M059J (cell line): ENCODE data around the gene CHL1. TPM values are rescaled to one million over a fixed set of nuclear protein-coding genes. Genes with fewer than 3 reads are reported as not detected.

Experiments
- DNase-seq: peaks from one replicate; pipeline ENCODE4 v3.0.0-alpha.2; 2012; ENCODE audit warnings: low read depth
- total RNA-seq: library from RNA; depleted of rRNA; stranded (reverse); fragments of >200 nt; shearing (Covaris generic); gene quantifications from 2 replicates; pipeline ENCODE4 v1.2.3, GENCODE V29; 2014

The CHL1 gene
- total RNA-seq, 1 experiment from 2014 or later, result not detected

- DNase-seq, result no peak
Observed at GRCh38 chr3:411226-411625, 214.7 kb downstream of the CHL1 start.

DNA sequence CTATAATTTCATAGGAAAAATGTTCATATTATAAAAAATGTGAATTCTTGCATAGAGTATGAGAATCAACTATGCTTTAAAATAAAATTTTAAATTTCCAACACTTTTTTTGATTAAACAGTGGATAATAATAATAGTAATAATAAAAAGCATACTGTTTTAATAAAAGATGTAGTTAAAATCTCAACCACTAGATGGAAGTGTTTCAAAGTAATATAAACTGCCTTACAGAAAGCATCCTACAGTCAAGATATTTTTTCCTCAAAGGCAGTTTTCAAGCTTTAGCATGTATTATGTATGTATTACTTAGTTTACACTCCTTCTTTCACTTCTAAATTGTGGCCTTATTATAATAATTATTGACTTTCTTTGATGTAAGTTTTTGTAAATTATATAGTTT lies 217.5 kb downstream of the CHL1 start:
- no peak for DNase-seq

- no peak for DNase-seq
Observed at GRCh38 chr3:418239-418929, 221.8 kb downstream of the CHL1 start.

GRCh38 chr3:420584-420983 lies 224.0 kb downstream of the CHL1 start:
- DNase-seq, result no peak

- DNase-seq, result no peak
Observed at GRCh38 chr3:425079-425478, 228.5 kb downstream of the CHL1 start.

- DNase-seq, result no peak
Observed at GRCh38 chr3:426072-426471, 229.5 kb downstream of the CHL1 start.

- DNase-seq, result no peak
Observed at GRCh38 chr3:427128-427527, 230.6 kb downstream of the CHL1 start.

- DNase-seq, result no peak
Observed at GRCh38 chr3:430186-430585, 233.6 kb downstream of the CHL1 start.

- DNase-seq, result no peak
Observed at GRCh38 chr3:435161-435560, 238.6 kb downstream of the CHL1 start.

- no peak for DNase-seq
Observed at GRCh38 chr3:436053-436452, 239.5 kb downstream of the CHL1 start.

GRCh38 chr3:440826-441225 lies 244.3 kb downstream of the CHL1 start:
- DNase-seq, result no peak

- no peak for DNase-seq
Observed at GRCh38 chr3:445960-446359, 249.4 kb downstream of the CHL1 start.

GRCh38 chr3:447671-448070 lies 251.1 kb downstream of the CHL1 start:
- DNase-seq, result no peak

DNA sequence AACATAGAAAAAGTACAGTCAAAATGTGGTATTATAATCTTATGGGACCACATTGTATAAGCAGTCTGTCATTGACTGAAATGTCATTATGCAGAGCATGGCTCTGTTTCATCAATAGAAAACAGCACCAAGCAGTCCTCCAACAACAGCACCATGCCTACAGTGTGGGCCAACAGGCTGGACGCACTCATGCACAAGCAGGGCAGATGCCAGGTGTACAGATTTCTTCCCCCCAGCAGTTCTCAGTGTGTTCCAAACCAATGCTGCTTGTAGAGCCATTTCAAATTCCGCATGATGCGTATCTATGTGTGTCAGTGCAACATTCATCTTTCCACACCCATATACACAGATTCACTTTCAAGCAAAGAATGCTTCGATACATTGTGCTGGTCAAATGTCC lies 253.1 kb downstream of the CHL1 start:
- no peak for DNase-seq

GRCh38 chr3:452221-452620 lies 255.7 kb downstream of the CHL1 start:
- no peak for DNase-seq

GRCh38 chr3:453106-453505 lies 256.5 kb downstream of the CHL1 start:
- DNase-seq, result no peak

DNA sequence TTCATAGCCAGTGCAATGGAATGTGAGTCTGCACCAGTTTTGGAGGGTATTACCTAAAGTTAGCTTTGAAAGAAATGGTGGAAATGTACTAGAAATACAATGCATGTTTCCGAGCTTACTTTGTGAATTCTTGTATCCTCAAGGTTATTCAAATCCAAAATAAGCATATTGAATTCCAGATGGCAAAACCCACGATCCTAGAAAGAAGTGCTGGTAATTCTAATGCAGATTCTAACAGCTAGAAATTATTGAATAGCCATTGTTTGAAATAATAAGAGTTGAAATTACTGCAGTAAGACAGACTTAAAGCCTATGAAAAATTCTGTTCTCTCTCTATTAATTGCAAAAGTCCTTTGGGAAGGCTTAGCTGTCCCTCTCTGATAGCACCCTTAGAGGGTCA lies 258.4 kb downstream of the CHL1 start:
- DNase-seq, result no peak

- DNase-seq, result no peak
Observed at GRCh38 chr3:458124-458523, 261.6 kb downstream of the CHL1 start.

- no peak for DNase-seq
Observed at GRCh38 chr3:458653-459310, 262.2 kb downstream of the CHL1 start.
